Measurements from ENCODE around the gene VWA5B1.
"Not testable (repeated sequence)": the region's sequence is repeated elsewhere in the genome, so short reads cannot be mapped to it uniquely, and the experiment has no call there.

VWA5B1 gene, protein sequence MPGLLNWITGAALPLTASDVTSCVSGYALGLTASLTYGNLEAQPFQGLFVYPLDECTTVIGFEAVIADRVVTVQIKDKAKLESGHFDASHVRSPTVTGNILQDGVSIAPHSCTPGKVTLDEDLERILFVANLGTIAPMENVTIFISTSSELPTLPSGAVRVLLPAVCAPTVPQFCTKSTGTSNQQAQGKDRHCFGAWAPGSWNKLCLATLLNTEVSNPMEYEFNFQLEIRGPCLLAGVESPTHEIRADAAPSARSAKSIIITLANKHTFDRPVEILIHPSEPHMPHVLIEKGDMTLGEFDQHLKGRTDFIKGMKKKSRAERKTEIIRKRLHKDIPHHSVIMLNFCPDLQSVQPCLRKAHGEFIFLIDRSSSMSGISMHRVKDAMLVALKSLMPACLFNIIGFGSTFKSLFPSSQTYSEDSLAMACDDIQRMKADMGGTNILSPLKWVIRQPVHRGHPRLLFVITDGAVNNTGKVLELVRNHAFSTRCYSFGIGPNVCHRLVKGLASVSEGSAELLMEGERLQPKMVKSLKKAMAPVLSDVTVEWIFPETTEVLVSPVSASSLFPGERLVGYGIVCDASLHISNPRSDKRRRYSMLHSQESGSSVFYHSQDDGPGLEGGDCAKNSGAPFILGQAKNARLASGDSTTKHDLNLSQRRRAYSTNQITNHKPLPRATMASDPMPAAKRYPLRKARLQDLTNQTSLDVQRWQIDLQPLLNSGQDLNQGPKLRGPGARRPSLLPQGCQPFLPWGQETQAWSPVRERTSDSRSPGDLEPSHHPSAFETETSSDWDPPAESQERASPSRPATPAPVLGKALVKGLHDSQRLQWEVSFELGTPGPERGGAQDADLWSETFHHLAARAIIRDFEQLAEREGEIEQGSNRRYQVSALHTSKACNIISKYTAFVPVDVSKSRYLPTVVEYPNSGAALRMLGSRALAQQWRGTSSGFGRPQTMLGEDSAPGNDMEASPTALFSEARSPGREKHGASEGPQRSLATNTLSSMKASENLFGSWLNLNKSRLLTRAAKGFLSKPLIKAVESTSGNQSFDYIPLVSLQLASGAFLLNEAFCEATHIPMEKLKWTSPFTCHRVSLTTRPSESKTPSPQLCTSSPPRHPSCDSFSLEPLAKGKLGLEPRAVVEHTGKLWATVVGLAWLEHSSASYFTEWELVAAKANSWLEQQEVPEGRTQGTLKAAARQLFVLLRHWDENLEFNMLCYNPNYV

GRCh38 chr1:20290624-20291597 lies at the start of gene VWA5B1:
VWA5B1 (plus strand) TSS chr1:20290875; CDS start chr1:20310602, 19,727 bp downstream.
- no peak for DNase-seq (ENCODE audit: low read depth in 2 of 2)

- no peak for DNase-seq (ENCODE audit: low read depth in 2 of 2)
Observed at GRCh38 chr1:20242890-20243479, 47.7 kb upstream of the VWA5B1 start.

GRCh38 chr1:20248971-20249612 lies 41.6 kb upstream of the VWA5B1 start:
- peak in 1 of 2 donors; percentile 10 for DNase-seq (ENCODE audit: low read depth in 2 of 2)

DNA sequence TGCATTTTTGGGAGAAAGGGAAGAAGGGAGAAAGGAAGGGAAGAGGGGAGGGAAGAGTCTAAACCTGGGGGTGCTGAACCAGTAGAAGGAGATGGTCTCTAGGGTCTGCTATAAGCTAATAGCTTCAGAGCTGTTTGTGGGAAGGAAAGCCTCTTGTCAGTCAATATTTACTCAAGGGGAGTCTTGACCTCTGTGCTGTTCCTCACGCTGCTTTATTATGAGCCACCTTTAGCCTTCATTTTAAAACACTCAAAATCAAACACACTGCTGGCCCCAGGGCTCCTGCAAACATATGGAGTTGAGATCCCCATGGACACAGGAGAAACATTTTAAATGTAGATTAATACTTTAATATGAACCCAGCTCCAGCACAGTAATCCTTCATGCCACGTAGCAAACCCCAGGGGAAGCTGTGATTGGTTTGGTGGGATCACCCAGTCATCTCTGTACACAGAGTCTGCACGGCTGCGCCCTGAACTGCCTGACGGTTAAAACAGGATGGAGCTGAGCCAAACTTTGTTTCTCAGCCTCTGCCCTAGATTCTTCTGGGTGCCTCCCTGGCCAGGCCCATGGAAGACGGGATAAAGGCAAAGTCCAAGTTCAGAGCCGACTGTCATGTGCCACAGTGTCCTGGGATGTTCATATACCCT lies 40.2 kb upstream of the VWA5B1 start:
- DNase-seq (ENCODE audit: low read depth in 2 of 2) = no peak

GRCh38 chr1:20252587-20252986 lies 38.1 kb upstream of the VWA5B1 start:
- DNase-seq (ENCODE audit: low read depth in 2 of 2) = no peak

GRCh38 chr1:20255666-20256065 lies 35.0 kb upstream of the VWA5B1 start:
- no peak for DNase-seq (ENCODE audit: low read depth in 2 of 2)

GRCh38 chr1:20259646-20260045 lies 31.0 kb upstream of the VWA5B1 start:
- DNase-seq (ENCODE audit: low read depth in 2 of 2) = no peak

- no peak for DNase-seq (ENCODE audit: low read depth in 2 of 2)
Observed at GRCh38 chr1:20261095-20261494, 29.6 kb upstream of the VWA5B1 start.

DNA sequence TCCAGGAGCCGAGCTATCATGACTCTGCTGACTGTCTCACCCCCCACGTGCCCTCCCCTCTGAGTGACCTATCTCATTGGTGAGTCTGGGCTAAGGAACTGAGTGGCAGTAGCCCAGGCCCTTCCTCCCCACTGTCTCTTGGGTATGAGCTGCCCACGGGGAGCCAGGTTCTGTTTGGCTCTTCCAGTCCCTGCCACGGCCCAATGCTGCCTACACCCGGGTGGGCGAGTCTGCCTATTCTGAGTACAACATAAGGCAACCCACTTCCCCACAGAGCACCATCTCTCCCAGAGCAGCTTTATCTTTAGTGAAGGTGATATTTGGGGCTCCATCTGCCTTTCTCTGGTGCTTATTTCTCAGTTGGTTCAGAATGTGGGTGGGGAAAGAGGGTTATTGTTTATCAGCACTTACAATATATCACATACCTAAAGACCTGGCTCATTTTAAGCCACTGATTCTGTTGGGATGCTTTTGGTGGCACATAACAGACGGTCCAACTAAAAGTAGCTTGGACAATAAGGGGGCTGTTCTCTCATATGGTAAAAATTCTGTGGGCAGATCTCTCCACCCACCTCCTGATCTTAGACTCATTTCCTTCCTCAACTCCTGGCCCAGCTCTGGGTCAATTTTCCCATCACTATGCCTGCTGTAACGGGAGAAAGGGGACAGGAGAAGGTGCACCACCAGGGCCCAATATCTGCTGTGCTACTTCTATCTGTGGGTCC lies 27.7 kb upstream of the VWA5B1 start:
- DNase-seq (ENCODE audit: low read depth in 2 of 2) = no peak

DNA sequence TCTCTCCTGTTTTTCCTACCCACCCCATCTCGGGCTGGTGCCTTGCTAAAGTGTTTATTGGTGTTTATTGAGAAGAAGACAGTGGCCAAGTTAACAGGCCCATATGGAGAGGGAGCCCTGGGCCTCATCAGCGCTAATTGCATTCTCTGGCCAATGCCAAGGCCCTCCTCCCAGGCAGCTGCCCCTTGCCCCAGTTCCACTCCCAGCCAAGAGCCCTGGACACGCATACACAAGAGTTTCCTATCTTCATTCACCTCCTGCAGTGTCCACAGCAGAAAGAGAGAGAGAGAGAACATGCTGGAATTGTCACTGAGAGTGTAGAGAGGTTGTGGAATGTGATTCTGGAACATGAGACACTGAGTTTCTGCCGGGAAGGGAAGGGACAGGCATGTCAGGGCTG lies 25.4 kb upstream of the VWA5B1 start:
- no peak for DNase-seq (ENCODE audit: low read depth in 2 of 2)

DNA sequence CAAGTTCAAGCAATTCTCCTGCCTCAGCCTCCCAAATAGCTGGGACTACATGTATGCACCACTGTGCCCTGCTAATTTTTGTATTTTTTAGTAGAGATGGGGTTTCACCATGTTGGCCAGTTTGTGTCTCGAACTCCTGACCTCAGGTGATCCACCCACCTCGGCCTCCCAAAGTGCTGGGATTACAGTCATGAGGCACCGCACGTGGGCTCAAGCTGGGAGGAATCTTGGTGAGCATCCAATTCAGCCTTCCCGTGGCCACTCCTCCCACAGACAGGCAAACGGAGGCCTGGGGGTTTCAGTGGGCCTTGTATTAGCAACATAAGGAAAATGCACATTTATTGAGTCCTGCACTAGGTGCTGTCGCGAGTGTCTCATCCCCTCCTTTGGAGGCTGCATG lies 24.5 kb upstream of the VWA5B1 start:
- DNase-seq (ENCODE audit: low read depth in 2 of 2) = no peak

- no peak for DNase-seq (ENCODE audit: low read depth in 2 of 2)
Observed at GRCh38 chr1:20266642-20267041, 24.0 kb upstream of the VWA5B1 start.

- no peak for DNase-seq (ENCODE audit: low read depth in 2 of 2)
Observed at GRCh38 chr1:20271498-20272400, 18.9 kb upstream of the VWA5B1 start.

GRCh38 chr1:20273716-20274115 lies 17.0 kb upstream of the VWA5B1 start:
- DNase-seq (ENCODE audit: low read depth in 2 of 2) = not testable (repeated sequence)

DNA sequence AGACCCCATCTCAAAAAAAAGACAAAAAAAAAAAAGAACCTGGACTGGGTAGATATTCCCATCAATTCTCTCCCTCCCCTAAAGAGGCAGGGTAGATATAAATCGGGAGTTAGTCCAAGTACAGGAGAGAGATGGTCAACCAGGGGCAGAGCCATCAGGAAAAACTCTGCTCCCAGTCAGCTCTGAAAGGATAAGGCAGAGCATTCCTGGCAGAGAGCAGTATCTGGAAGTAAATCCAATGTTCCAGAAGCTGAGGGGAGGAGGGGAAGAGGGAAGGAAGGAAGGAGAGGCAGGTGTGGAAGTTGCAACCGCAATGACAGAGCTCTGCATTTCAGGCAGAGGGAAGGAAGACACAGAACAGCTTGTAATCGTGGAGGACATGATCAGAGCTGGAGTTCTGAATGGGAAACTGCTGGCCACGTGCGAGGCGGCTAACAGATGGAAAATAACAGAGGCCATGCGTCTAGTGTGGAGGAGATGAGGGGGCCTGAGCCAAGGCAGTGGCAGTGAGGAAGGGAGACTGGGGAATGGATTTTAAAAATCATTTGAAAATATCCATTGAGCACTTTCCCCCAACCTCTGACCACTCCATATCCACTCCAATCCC lies 15.3 kb upstream of the VWA5B1 start:
- DNase-seq (ENCODE audit: low read depth in 2 of 2) = no peak

- DNase-seq (ENCODE audit: low read depth in 2 of 2) = no peak
Observed at GRCh38 chr1:20276485-20277159, 14.1 kb upstream of the VWA5B1 start.

- DNase-seq (ENCODE audit: low read depth in 2 of 2) = no peak
Observed at GRCh38 chr1:20278692-20279130, 12.0 kb upstream of the VWA5B1 start.

All from stimulated activated CD8-positive, alpha-beta memory T cell treated with anti-CD3 and anti-CD28 coated beads, Interleukin-2, amount 100 ng/mL, for 48 hours (primary cell).